Activated T-helper 17 cell treated with anti-CD3 and anti-CD28 coated beads, Interleukin-2, amount 50 U/mL, for 72 hours (primary cell): Measurements from ENCODE around the gene ACSM4. TPM values are rescaled to one million over a fixed set of nuclear protein-coding genes. Genes with fewer than 3 reads are reported as not detected.
"Not testable (repeated sequence)": the region's sequence is repeated elsewhere in the genome, so short reads cannot be mapped to it uniquely, and the experiment has no call there.

Source experiments
- ATAC-seq: fragments of 150-1000 bp; cut with Tn5 transposase; replicated peaks from 2 replicates; pipeline ENCODE4 v1.10.0; 2021; ENCODE audit warnings: mild to moderate bottlenecking, moderate library complexity
- H3K27ac Mint-ChIP-seq: one replicate; pipeline ENCODE4 v1.8.0; 2022; ENCODE audit warnings: mixed read lengths
- H3K27me3 Mint-ChIP-seq: one replicate; pipeline ENCODE4 v1.8.0; 2022; ENCODE audit warnings: mixed read lengths
- H3K36me3 Mint-ChIP-seq: one replicate; pipeline ENCODE4 v1.8.0; 2022; ENCODE audit warnings: low read depth, mild to moderate bottlenecking, mixed read lengths
- H3K4me1 Mint-ChIP-seq: one replicate; pipeline ENCODE4 v1.8.0; 2022; ENCODE audit warnings: mixed read lengths
- H3K4me3 Mint-ChIP-seq: one replicate; pipeline ENCODE4 v1.8.0; 2022; ENCODE audit warnings: mild to moderate bottlenecking, mixed read lengths
- H3K9me3 Mint-ChIP-seq: one replicate; pipeline ENCODE4 v1.8.0; 2022; ENCODE audit warnings: mixed read lengths
- total RNA-seq, 2 donors: library from RNA; stranded (reverse); gene quantifications; one replicate each; pipeline ENCODE4 v1.2.3, GENCODE V29; 2022

The ACSM4 gene
- total RNA-seq, 2 donors from 2014 or later = not detected

DNA sequence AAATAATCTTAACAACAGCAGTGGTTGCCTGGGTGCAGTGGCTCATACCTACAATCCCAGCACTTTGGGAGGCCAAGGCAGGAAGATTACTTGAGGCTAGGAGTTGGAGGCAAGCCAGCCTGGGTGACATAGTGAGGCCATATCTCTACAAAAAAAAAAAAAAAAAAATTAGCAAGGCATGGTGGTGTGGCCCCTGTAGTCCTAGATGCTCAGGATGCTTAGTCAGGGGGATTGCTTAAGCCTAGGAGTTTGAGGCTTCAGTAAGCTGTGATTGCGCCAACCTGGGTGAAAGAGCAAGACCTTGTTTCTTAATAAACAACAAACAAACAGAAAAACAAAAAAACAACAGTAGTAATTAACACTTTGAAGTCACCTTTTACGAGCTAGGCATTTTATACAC is 642 bp upstream of the ACSM4 start:
- H3K4me3 Mint-ChIP-seq = no peak overlapping the region
- H3K36me3 Mint-ChIP-seq = no peaks in the 10 kb centered on the region
- no peaks in the 10 kb centered on the region for H3K9me3 Mint-ChIP-seq
- H3K27me3 Mint-ChIP-seq = peaks cover 7% of the 10 kb centered on the region
- H3K4me1 Mint-ChIP-seq = no peaks in the 10 kb centered on the region
- no peak overlapping the region for H3K27ac Mint-ChIP-seq
- ATAC-seq = no peak

DNA sequence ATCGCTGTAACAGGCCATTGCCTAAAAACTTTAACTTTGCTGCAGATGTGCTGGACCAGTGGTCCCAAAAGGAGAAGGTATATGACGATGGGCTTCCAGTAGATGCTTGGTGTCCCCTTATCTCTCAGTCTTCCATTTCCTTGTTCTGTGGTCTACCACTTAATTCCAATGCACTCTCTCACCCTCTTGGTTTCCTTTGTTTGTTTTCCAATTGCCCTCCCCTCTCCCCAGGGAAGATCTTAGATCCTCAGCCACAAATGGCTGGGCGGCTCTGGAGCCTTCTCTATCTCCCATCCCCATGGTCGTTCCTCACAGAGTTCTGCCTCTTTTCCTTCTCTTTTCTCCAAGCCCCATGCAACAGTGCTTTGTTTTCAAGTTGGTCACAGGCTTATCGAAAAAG is 584 bp downstream of the ACSM4 start:
- Mint-ChIP-seq H3K4me1 (no peaks in the 10 kb centered on the region), H3K9me3 (no peaks in the 10 kb centered on the region)

DNA sequence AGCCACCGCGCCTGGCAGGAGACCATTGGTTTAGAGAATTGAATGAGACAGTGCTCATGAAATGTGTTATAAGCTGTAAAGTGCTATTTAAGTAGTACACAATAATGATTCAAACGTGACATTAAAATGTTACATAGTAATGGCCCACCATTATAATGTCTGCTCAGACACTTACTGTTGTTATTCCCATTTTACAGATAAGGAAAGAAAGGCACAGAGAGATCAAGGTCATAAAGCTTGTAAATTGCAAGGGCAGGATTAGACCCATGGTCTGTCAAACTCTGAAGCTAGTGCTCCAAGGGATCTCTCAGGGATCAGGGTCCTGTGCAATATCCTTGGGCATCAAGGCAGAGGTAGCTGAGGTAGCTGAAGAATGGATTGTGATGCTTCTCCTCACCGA is 6.2 kb downstream of the ACSM4 start:
- ATAC-seq = no peak
- no peaks in the 10 kb centered on the region for H3K9me3 Mint-ChIP-seq
- no peaks in the 10 kb centered on the region for H3K4me1 Mint-ChIP-seq
- no peaks in the 10 kb centered on the region for H3K36me3 Mint-ChIP-seq
- no peak overlapping the region for H3K27ac Mint-ChIP-seq
- no peaks in the 10 kb centered on the region for H3K27me3 Mint-ChIP-seq
- no peak overlapping the region for H3K4me3 Mint-ChIP-seq

More for the DNA sequence above, 584 bp downstream of the ACSM4 start:
- H3K36me3 Mint-ChIP-seq = no peaks in the 10 kb centered on the region
- no peak overlapping the region for H3K27ac Mint-ChIP-seq
- H3K4me3 Mint-ChIP-seq = no peak overlapping the region
- H3K27me3 Mint-ChIP-seq = peaks cover 7% of the 10 kb centered on the region
- ATAC-seq = no peak

DNA sequence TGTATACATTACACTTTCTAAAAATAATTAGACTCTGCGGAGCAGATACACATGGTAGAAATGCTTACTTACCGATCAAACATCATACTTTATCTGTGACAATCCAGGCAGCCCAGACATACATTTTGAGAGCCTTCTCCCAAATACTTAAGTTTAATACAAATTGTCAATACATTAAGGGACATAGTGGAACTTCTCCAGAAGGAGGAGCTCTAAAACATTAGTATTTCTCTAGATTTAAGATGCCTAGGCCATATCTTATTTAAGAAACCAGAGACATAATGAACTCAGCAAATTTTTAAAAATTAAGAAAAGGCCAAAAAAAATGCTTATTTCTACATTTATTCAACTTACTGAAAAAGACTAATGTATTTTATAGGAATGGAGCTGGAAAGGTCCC is 16.1 kb downstream of the ACSM4 start:
- Mint-ChIP-seq H3K9me3 (no peaks in the 10 kb centered on the region), H3K36me3 (no peaks in the 10 kb centered on the region), H3K4me1 (no peaks in the 10 kb centered on the region), H3K27me3 (no peaks in the 10 kb centered on the region), H3K27ac (no peak overlapping the region), H3K4me3 (no peak overlapping the region)
- no peak for ATAC-seq

DNA sequence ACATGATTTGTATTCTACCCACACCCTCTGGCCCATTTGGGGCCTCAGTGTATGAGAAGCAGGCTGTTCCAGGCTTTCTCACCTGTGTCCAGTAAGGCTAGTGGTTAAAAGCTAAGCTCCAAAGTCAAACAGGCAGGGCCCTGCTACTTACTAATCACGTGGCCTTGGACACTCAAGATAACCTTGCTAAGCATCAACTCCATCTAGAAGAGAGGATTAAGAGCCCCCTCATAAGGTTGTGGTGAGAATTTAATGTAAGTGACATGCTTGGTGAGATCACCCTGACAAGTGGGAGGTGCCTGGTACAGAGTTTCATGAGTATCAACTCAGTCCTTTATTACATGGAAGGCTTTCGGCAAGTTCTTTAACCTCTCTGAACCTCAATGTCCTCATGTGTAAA is 17.8 kb downstream of the ACSM4 start:
- H3K4me3 Mint-ChIP-seq = no peak overlapping the region
- no peaks in the 10 kb centered on the region for H3K36me3 Mint-ChIP-seq
- no peaks in the 10 kb centered on the region for H3K9me3 Mint-ChIP-seq
- ATAC-seq = no peak
- H3K4me1 Mint-ChIP-seq = no peaks in the 10 kb centered on the region
- H3K27me3 Mint-ChIP-seq = no peaks in the 10 kb centered on the region
- H3K27ac Mint-ChIP-seq = no peak overlapping the region

DNA sequence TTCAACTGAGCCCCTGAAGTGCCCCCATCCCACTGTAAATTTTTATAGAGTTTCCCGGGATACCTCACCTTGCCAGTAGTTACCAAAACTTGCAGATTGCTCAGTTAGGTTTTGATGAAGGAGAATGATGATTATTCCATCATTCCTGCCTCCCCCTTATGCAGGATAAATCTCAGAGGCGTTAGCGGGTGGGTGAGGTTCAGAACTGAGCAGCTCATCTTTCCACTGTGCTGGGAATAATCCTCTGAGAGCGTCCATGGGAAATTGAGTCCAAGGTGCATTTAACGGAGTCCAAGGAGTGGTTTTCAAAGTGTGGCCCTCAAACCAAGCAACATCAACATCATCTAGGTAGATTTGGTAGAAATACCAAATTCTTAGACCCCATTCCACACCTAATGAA is 18.7 kb downstream of the ACSM4 start:
- no peaks in the 10 kb centered on the region for H3K36me3 Mint-ChIP-seq
- no peak overlapping the region for H3K27ac Mint-ChIP-seq
- no peaks in the 10 kb centered on the region for H3K9me3 Mint-ChIP-seq
- H3K4me3 Mint-ChIP-seq = no peak overlapping the region
- ATAC-seq = no peak
- no peaks in the 10 kb centered on the region for H3K4me1 Mint-ChIP-seq
- no peaks in the 10 kb centered on the region for H3K27me3 Mint-ChIP-seq

DNA sequence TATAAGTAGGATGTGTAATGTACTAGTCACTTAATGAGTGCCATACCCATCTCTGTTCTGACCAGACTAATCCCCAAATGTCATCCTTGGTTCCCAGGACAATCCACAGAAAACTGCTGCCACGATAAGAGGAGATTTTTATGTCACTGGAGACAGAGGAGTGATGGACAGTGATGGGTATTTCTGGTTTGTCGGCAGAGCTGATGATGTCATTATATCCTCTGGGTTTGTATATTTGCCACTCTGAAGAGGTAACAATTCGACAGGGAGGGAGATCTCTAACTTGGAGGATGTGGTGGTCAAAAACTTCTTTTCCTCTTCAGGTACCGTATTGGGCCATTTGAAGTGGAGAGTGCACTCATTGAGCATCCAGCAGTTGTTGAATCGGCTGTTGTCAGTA is 20.3 kb downstream of the ACSM4 start:
- ATAC-seq = no peak
- H3K4me1 Mint-ChIP-seq = no peaks in the 10 kb centered on the region
- no peaks in the 10 kb centered on the region for H3K36me3 Mint-ChIP-seq
- no peak overlapping the region for H3K27ac Mint-ChIP-seq
- H3K27me3 Mint-ChIP-seq = no peaks in the 10 kb centered on the region
- H3K9me3 Mint-ChIP-seq = no peaks in the 10 kb centered on the region
- H3K4me3 Mint-ChIP-seq = no peak overlapping the region

DNA sequence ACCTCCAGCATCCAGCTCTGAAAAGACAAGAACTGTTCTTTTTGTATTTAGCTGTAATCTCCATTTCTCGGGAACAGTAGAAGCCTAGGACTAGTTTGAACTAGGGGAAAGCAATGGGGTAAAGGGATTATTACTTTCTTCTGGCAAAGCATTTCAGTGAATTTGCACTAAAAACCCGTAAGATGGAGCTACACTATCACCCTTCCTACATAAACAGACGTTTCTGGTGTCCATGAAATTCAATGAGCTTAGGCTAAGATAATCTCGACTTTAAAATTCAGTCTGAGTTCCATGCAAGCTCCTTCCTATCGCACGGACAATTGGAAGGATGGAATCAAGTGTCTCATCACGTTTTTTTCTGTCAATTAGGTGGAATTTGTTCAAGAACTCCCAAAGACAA is 24.0 kb downstream of the ACSM4 start:
- no peaks in the 10 kb centered on the region for H3K36me3 Mint-ChIP-seq
- ATAC-seq = no peak
- H3K27me3 Mint-ChIP-seq = no peaks in the 10 kb centered on the region
- no peak overlapping the region for H3K4me3 Mint-ChIP-seq
- H3K9me3 Mint-ChIP-seq = peaks cover 5% of the 10 kb centered on the region
- peaks cover 5% of the 10 kb centered on the region for H3K4me1 Mint-ChIP-seq
- H3K27ac Mint-ChIP-seq = no peak overlapping the region

DNA sequence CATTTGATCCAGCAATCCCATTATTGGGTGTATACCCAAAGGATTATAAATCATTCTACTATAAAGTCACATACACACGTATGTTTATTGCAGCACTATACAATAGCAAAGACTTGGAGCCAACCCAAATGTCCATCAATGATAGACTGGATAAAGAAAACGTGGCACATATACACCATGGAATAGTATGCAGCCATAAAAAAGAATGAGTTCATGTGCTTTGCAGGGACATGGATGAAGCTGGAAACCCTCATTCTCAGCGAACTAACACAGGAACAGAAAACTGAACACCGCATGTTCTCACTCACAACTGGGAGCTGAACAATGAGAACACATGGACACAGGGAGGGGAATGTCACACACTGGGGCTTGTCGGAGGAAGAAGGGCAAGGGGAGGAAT is 33.9 kb downstream of the ACSM4 start:
- H3K4me3 Mint-ChIP-seq, H3K4me1 Mint-ChIP-seq, ATAC-seq, H3K36me3 Mint-ChIP-seq, H3K9me3 Mint-ChIP-seq, H3K27me3 Mint-ChIP-seq, H3K27ac Mint-ChIP-seq: not testable (repeated sequence)

DNA sequence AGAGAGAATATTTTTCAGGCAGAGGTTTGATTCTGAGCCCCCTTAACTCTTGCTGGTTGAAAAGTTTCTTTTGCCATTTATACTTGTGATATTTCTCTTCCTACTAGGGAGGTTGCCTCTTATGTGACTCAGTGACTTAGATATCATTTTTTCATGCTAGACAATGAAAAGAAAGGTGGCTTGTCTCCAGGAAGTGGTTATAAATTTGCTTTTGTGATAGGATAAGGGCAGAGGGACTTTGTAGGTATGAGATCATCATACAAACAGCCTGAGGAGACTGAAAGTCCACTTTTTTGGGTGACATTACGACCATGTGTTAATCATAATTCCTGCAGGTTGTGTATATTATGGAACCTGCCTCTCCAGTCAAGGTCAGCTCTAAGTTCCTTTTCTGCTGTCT is 35.8 kb downstream of the ACSM4 start:
- Mint-ChIP-seq H3K36me3 (no peaks in the 10 kb centered on the region), H3K4me1 (peaks cover 16% of the 10 kb centered on the region), H3K4me3 (no peak overlapping the region), H3K9me3 (peaks cover 15% of the 10 kb centered on the region), H3K27ac (no peak overlapping the region), H3K27me3 (no peaks in the 10 kb centered on the region)
- peak; percentile 74 for ATAC-seq

DNA sequence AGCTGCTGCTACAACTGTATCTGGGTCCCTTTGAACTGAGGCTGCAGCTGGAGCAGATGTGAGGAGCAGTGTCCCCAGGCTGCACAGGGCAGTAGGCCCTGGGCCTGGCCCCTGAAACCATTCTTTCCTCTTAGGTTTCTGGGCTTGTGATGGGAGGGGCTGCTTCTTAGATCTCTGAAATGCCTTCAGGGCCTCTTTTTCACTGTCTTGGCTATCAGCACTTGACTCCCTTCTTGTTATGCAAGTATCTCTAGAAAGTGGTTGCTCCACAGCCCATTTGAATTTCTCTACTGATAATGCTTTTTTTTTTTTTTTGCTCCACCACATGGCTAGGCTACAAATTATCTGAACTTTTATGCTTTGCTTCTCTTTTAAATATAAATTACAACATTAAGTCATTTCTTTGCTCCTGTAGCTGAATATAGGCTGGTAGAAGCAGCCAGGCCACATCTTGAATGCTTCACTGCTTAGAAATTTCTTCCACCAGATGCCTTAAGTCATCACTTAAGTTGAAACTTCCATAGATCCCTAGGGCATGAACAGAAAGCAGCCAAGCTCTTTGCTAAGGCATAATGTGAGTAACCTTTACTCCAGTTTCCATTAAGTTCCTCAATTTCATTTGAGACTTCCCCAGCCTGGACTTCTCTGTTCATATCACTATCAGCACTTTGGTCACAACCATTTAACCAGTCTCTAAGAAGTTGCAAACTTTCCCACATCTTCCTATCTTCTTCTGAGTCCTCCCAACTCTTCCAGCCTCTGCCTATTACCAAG is 41.1 kb downstream of the ACSM4 start:
- peaks cover 12% of the 10 kb centered on the region for H3K9me3 Mint-ChIP-seq
- ATAC-seq = no peak
- no peaks in the 10 kb centered on the region for H3K36me3 Mint-ChIP-seq
- no peak overlapping the region for H3K27ac Mint-ChIP-seq
- peaks cover 16% of the 10 kb centered on the region for H3K4me1 Mint-ChIP-seq
- H3K27me3 Mint-ChIP-seq = no peaks in the 10 kb centered on the region
- no peak overlapping the region for H3K4me3 Mint-ChIP-seq

DNA sequence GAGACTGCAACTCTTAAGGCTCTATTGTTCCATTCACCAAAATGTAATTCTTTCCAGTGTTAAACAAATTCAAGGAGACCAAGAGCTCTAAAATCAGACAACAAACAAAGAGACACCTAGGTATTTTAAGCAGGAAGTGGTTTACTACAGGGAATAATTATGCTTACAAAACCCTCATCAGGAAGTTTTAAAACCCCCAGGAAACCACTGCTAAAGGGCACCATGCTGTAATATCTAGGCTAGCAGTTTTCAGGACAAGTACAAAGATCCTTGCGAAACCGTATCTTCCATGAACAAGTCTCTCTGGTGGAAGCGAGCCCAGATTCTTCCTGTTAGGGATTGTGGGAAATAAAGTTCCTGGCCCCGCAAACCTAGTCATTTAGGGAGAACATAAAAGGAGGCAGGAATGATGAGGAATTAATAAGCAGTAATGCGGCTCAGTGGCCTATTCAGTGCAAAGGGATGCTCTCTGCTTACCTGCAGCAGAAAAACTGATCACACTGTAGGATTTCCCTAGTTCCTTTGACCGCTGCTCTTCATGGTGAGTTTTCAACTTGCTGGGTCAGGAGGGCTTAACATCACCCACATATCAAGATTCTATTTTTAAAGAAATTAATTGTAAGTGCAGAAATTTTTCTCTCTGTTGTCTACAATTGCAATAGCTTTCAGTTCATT is 42.8 kb downstream of the ACSM4 start:
- no peaks in the 10 kb centered on the region for H3K36me3 Mint-ChIP-seq
- peaks cover 12% of the 10 kb centered on the region for H3K9me3 Mint-ChIP-seq
- H3K27me3 Mint-ChIP-seq = no peaks in the 10 kb centered on the region
- H3K4me3 Mint-ChIP-seq = peak overlapping the region; percentile 4
- peak; percentile 38 for ATAC-seq
- peaks cover 22% of the 10 kb centered on the region for H3K4me1 Mint-ChIP-seq
- peak overlapping the region; percentile 34 for H3K27ac Mint-ChIP-seq

DNA sequence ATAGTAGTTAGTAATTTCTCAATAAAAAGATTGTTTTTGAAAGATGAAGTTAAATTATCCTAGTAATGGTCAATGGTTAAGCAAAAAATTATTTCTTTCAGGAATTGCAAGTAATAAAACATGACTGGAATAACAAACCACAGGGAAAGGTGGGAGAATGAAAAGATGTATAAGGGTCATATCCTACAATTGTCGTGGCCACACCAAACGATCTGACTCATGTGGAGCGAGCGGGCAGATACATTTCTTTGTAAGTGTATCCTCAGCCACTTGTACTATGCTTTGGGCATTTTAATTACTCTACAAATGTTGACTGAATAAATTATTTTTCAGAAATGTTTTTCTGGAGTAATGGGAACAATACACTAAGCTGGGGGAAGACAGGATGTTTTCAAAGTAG is 45.5 kb downstream of the ACSM4 start:
- H3K4me1 Mint-ChIP-seq = peaks cover 12% of the 10 kb centered on the region
- no peak overlapping the region for H3K27ac Mint-ChIP-seq
- H3K4me3 Mint-ChIP-seq = no peak overlapping the region
- H3K9me3 Mint-ChIP-seq = peaks cover 3% of the 10 kb centered on the region
- no peaks in the 10 kb centered on the region for H3K36me3 Mint-ChIP-seq
- no peaks in the 10 kb centered on the region for H3K27me3 Mint-ChIP-seq
- ATAC-seq = no peak

DNA sequence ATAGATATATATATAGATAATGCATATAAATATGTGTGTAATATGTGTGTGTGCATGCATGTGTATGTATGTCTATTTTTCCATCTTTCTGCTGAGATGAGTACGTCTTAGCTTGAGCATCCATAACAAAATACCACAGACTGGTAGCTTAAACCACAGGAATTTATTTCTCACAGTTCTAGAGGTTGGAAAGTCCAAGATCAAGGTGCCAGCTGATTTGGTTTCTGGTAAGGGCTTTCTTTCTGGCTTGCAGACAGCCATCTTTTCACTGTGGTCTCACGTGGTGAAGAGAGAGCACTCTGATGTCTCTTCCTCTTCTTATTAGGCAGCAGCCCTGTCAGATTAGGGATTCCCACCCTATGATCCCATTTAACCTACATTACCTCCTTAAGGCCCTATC is 47.3 kb downstream of the ACSM4 start:
- Mint-ChIP-seq H3K36me3 (no peaks in the 10 kb centered on the region), H3K4me3 (no peak overlapping the region), H3K4me1 (peaks cover 11% of the 10 kb centered on the region), H3K9me3 (no peaks in the 10 kb centered on the region), H3K27ac (no peak overlapping the region), H3K27me3 (no peaks in the 10 kb centered on the region)
- peak; percentile 24 for ATAC-seq

DNA sequence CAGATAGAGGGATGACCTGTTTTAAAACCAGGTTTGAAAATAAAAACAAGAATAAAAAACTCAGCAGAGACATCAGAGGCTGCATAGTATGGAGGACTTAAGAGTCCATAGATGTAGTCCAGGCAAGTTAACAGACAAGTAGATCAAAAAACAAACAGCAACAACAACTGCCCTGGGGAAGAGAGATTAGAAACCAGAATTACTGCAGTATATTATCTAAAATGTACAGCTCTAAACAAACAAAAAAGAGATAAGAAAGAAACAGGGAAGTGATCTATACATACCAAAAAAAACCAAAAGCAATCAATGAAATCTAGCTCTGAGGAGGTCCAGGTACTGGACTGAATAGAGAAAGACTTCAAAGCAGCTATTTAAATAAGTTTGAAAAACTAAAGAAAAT is 48.8 kb downstream of the ACSM4 start:
- H3K27ac Mint-ChIP-seq = no peak overlapping the region
- ATAC-seq = no peak
- no peaks in the 10 kb centered on the region for H3K9me3 Mint-ChIP-seq
- no peaks in the 10 kb centered on the region for H3K27me3 Mint-ChIP-seq
- H3K4me1 Mint-ChIP-seq = peaks cover 6% of the 10 kb centered on the region
- no peaks in the 10 kb centered on the region for H3K36me3 Mint-ChIP-seq
- no peak overlapping the region for H3K4me3 Mint-ChIP-seq
